ENCODE measurements around the gene PAF1.
"Not testable (repeated sequence)": the region's sequence is repeated elsewhere in the genome, so short reads cannot be mapped to it uniquely, and the experiment has no call there.

Gene PAF1

GRCh38 chr19:39379865-39380396 lies 11.0 kb downstream of the PAF1 start:
- H3K9me3 ChIP-seq (ENCODE audit: control insufficient read depth, insufficient read depth, low read length): no peaks in the 10 kb centered on the region
- DNase-seq (ENCODE audit: low read depth, low spot score): no peak
- no peak overlapping the region for H3K27ac ChIP-seq (ENCODE audit: low read length)
- no peak overlapping the region for H3K4me3 ChIP-seq (ENCODE audit: low read length)
- no peaks in the 10 kb centered on the region for H3K27me3 ChIP-seq (ENCODE audit: control insufficient read depth, insufficient read depth, low read length)
- no peaks in the 10 kb centered on the region for H3K4me1 ChIP-seq (ENCODE audit: control insufficient read depth, insufficient read depth, low read length)
- H3K36me3 ChIP-seq (ENCODE audit: control insufficient read depth, insufficient read depth, low read length): peaks cover 51% of the 10 kb centered on the region
- no CpG with 5 or more reads among the region's 14 CpGs for WGBS (ENCODE audit: insufficient coverage, insufficient read length)

DNA sequence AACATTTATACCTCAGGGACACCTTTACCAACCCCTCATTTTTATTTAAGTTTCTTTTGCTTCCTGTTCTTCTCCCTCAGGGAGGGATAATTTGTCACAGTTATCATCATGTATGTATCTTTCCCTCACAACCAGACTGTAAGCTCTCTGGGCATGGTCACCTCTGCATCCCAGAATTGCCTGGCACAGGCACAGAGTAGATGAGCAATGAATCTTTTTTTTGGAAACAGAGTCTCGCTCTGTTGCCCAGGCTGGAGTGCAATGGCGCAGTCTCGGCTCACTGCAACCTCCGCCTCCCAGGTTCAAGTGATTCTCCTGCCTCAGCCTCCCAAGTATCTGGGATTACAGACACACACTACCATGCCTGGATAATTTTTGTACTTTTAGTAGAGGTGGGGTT lies 11.5 kb downstream of the PAF1 start:
- H3K36me3 ChIP-seq (ENCODE audit: control insufficient read depth, insufficient read depth, low read length): peaks cover 53% of the 10 kb centered on the region
- H3K4me3 ChIP-seq (ENCODE audit: low read length); DNase-seq (ENCODE audit: low read depth, low spot score); H3K27ac ChIP-seq (ENCODE audit: low read length); H3K27me3 ChIP-seq (ENCODE audit: control insufficient read depth, insufficient read depth, low read length); H3K4me1 ChIP-seq (ENCODE audit: control insufficient read depth, insufficient read depth, low read length); H3K9me3 ChIP-seq (ENCODE audit: control insufficient read depth, insufficient read depth, low read length): not testable (repeated sequence)
- no CpG with 5 or more reads among the region's 4 CpGs for WGBS (ENCODE audit: insufficient coverage, insufficient read length)

DNA sequence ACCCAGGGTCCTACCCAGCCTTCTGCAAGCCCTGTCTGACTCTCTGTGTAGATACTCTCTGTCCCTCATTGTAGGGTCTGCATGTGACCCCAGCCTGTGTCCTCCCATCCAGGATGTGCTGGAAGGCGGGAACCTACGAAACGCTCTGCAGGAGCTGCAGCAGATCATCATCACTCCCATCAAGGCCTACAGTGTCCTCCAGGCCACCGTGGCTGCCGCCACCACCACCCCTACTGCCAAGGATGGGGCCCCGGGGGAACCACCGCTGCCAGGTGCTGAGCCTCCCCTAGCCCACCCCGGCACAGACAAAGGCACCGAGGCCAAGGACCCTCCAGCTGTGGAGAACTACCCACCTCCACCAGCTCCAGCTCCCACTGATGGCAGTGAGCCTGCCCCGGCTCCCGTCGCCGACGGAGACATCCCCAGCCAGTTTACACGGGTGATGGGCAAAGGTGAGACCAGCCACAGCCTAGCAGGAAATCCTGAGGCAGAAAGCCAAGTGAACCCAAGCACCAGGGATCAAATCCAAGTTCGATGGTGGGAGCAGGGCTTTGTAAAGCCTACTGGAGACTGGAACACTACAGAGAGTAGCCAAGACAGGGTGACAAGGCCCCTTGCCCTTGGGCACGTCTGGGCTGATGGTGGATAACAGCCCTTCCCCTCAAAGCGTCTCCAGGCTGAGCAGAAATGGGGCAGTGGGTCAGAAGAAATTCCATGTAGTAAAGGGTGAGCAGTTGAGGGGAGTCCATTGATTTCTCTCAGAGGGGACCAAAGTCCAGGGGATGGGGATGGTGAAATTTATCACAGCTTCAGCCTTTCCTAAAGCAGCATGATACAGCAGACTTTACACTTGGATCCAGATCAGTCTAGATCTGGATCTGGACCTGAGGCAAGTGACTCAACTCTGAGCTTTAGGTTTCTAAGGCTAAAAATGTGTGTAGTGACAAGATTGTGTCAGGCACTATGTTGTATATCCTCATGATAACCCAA lies 13.2 kb downstream of the PAF1 start:
- no peaks in the 10 kb centered on the region for H3K9me3 ChIP-seq (ENCODE audit: control insufficient read depth, insufficient read depth, low read length)
- H3K27ac ChIP-seq (ENCODE audit: low read length): no peak overlapping the region
- no CpG with 5 or more reads among the region's 18 CpGs for WGBS (ENCODE audit: insufficient coverage, insufficient read length)
- no peaks in the 10 kb centered on the region for H3K4me1 ChIP-seq (ENCODE audit: control insufficient read depth, insufficient read depth, low read length)
- no peaks in the 10 kb centered on the region for H3K27me3 ChIP-seq (ENCODE audit: control insufficient read depth, insufficient read depth, low read length)
- DNase-seq (ENCODE audit: low read depth, low spot score): no peak
- H3K4me3 ChIP-seq (ENCODE audit: low read length): no peak overlapping the region
- H3K36me3 ChIP-seq (ENCODE audit: control insufficient read depth, insufficient read depth, low read length): peaks cover 59% of the 10 kb centered on the region

GRCh38 chr19:39375929-39376328 lies 15.0 kb downstream of the PAF1 start:
- H3K36me3 ChIP-seq (ENCODE audit: control insufficient read depth, insufficient read depth, low read length): peaks cover 50% of the 10 kb centered on the region

GRCh38 chr19:39372941-39373340 lies 18.0 kb downstream of the PAF1 start:
- H3K9me3 ChIP-seq (ENCODE audit: control insufficient read depth, insufficient read depth, low read length): no peaks in the 10 kb centered on the region
- DNase-seq (ENCODE audit: low read depth, low spot score): no peak
- WGBS (ENCODE audit: insufficient coverage, insufficient read length): no CpG with 5 or more reads among the region's 2 CpGs
- no peaks in the 10 kb centered on the region for H3K4me1 ChIP-seq (ENCODE audit: control insufficient read depth, insufficient read depth, low read length)
- H3K27ac ChIP-seq (ENCODE audit: low read length): no peak overlapping the region
- no peaks in the 10 kb centered on the region for H3K27me3 ChIP-seq (ENCODE audit: control insufficient read depth, insufficient read depth, low read length)
- peaks cover 34% of the 10 kb centered on the region for H3K36me3 ChIP-seq (ENCODE audit: control insufficient read depth, insufficient read depth, low read length)
- H3K4me3 ChIP-seq (ENCODE audit: low read length): no peak overlapping the region

More at GRCh38 chr19:39375929-39376328, 15.0 kb downstream of the PAF1 start:
- Histone ChIP-seq H3K27ac (ENCODE audit: low read length) (no peak overlapping the region), H3K4me1 (ENCODE audit: control insufficient read depth, insufficient read depth, low read length) (no peaks in the 10 kb centered on the region), H3K27me3 (ENCODE audit: control insufficient read depth, insufficient read depth, low read length) (no peaks in the 10 kb centered on the region), H3K9me3 (ENCODE audit: control insufficient read depth, insufficient read depth, low read length) (no peaks in the 10 kb centered on the region), H3K4me3 (ENCODE audit: low read length) (no peak overlapping the region)
- no peak for DNase-seq (ENCODE audit: low read depth, low spot score)

DNA sequence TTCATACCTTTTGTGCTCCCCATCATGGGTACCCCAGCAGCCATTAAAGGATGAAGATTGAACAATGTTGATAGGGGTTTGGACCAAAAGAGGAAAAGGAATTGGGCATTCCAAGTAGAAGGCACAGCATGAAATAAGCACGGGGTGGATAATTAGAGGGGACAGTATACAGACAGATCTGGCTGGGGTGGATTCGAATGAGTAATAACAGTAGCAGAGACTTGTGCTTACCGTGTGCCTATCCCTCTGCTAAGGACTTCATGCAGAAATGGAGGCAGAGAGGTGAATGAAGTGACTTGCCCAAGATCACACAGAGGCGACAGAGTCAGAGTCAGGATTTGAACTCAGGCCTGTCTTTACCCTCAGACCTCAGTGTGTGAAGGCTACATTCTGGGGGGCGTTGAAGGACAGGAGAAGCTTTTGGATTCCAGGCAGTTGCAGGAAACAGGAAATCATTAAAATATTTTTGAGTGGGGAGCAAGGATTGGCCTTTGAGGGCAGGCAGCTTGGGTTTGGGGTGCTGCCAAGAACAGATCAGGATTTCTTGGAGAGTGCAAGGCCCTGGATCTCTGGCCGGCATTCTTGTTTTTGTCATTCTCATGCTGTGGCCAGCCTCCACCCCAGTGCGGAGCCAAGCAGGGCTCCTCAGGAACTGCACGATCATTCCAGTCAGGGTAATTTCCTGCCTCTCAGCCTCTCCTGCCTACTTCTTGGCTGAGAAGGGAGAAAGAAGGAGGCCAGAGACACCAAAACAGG lies 18.7 kb downstream of the PAF1 start:
- H3K9me3 ChIP-seq (ENCODE audit: control insufficient read depth, insufficient read depth, low read length): no peaks in the 10 kb centered on the region
- no peak overlapping the region for H3K27ac ChIP-seq (ENCODE audit: low read length)
- H3K4me1 ChIP-seq (ENCODE audit: control insufficient read depth, insufficient read depth, low read length): no peaks in the 10 kb centered on the region
- peaks cover 27% of the 10 kb centered on the region for H3K36me3 ChIP-seq (ENCODE audit: control insufficient read depth, insufficient read depth, low read length)
- DNase-seq (ENCODE audit: low read depth, low spot score): no peak
- H3K27me3 ChIP-seq (ENCODE audit: control insufficient read depth, insufficient read depth, low read length): no peaks in the 10 kb centered on the region
- no peak overlapping the region for H3K4me3 ChIP-seq (ENCODE audit: low read length)
- no CpG with 5 or more reads among the region's 8 CpGs for WGBS (ENCODE audit: insufficient coverage, insufficient read length)

GRCh38 chr19:39370735-39371134 lies 20.2 kb downstream of the PAF1 start:
- WGBS (ENCODE audit: insufficient coverage, insufficient read length): no CpG with 5 or more reads among the region's 5 CpGs
- no peak for DNase-seq (ENCODE audit: low read depth, low spot score)
- Histone ChIP-seq H3K4me1 (ENCODE audit: control insufficient read depth, insufficient read depth, low read length) (no peaks in the 10 kb centered on the region), H3K27me3 (ENCODE audit: control insufficient read depth, insufficient read depth, low read length) (no peaks in the 10 kb centered on the region), H3K9me3 (ENCODE audit: control insufficient read depth, insufficient read depth, low read length) (no peaks in the 10 kb centered on the region), H3K36me3 (ENCODE audit: control insufficient read depth, insufficient read depth, low read length) (peaks cover 16% of the 10 kb centered on the region), H3K4me3 (ENCODE audit: low read length) (no peak overlapping the region), H3K27ac (ENCODE audit: low read length) (no peak overlapping the region)

DNA sequence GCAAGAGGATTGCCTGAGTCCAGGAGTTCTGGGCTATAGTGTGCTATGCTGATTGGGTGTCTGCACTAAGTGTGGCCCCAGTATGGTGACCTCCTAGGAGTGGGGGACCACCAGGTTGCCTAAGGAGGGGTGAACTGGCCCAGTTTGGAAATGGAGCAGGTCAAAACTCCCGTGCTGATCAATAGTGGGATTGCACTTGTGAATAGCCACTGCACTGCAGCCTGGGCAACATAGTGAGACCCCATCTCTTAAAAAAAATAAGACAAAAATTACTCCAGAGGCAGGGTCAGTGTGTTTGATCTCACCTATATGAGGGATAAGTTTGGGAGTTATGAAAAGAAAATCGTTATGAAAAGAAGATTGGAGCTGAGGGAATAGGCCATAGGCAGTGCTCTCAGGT lies 21.7 kb downstream of the PAF1 start:
- Histone ChIP-seq H3K4me3 (ENCODE audit: low read length) (no peak overlapping the region), H3K4me1 (ENCODE audit: control insufficient read depth, insufficient read depth, low read length) (no peaks in the 10 kb centered on the region), H3K27me3 (ENCODE audit: control insufficient read depth, insufficient read depth, low read length) (no peaks in the 10 kb centered on the region), H3K27ac (ENCODE audit: low read length) (no peak overlapping the region), H3K9me3 (ENCODE audit: control insufficient read depth, insufficient read depth, low read length) (no peaks in the 10 kb centered on the region), H3K36me3 (ENCODE audit: control insufficient read depth, insufficient read depth, low read length) (peaks cover 12% of the 10 kb centered on the region)
- no CpG with 5 or more reads among the region's 2 CpGs for WGBS (ENCODE audit: insufficient coverage, insufficient read length)
- no peak for DNase-seq (ENCODE audit: low read depth, low spot score)

GRCh38 chr19:39365531-39365930 lies 25.4 kb downstream of the PAF1 start:
- Histone ChIP-seq H3K4me1 (ENCODE audit: control insufficient read depth, insufficient read depth, low read length) (no peaks in the 10 kb centered on the region), H3K27ac (ENCODE audit: low read length) (no peak overlapping the region), H3K27me3 (ENCODE audit: control insufficient read depth, insufficient read depth, low read length) (no peaks in the 10 kb centered on the region), H3K36me3 (ENCODE audit: control insufficient read depth, insufficient read depth, low read length) (peaks cover 12% of the 10 kb centered on the region), H3K9me3 (ENCODE audit: control insufficient read depth, insufficient read depth, low read length) (no peaks in the 10 kb centered on the region), H3K4me3 (ENCODE audit: low read length) (no peak overlapping the region)
- DNase-seq (ENCODE audit: low read depth, low spot score): no peak
- WGBS (ENCODE audit: insufficient coverage, insufficient read length): no CpG with 5 or more reads among the region's 1 CpG

- Histone ChIP-seq H3K27ac (ENCODE audit: low read length) (no peak overlapping the region), H3K27me3 (ENCODE audit: control insufficient read depth, insufficient read depth, low read length) (no peaks in the 10 kb centered on the region), H3K9me3 (ENCODE audit: control insufficient read depth, insufficient read depth, low read length) (no peaks in the 10 kb centered on the region), H3K4me1 (ENCODE audit: control insufficient read depth, insufficient read depth, low read length) (no peaks in the 10 kb centered on the region), H3K36me3 (ENCODE audit: control insufficient read depth, insufficient read depth, low read length) (peaks cover 7% of the 10 kb centered on the region; the same call in 1 of the 2 replicates), H3K4me3 (ENCODE audit: low read length) (no peak overlapping the region)
- no peak for DNase-seq (ENCODE audit: low read depth, low spot score)
- no CpG with 5 or more reads among the region's 5 CpGs for whole genome bisulfite sequencing (ENCODE audit: insufficient coverage, insufficient read length)
These were observed 26.9 kb downstream of the PAF1 start for GRCh38 chr19:39363901-39364457.
